ENCODE measurements around the gene RNPC3.

- TF ChIP-seq CTCF (IDR thresholded peaks at IDR 0.05) = no peak
- no peak for TF ChIP-seq POLR2A (IDR thresholded peaks at IDR 0.05)
Measured at GRCh38 chr1:103583887-103584286, 58.4 kb downstream of the RNPC3 start.

Measured in heart left ventricle (tissue), 13 donors.